Ovary (tissue), 3 donors: ENCODE data around the gene LYPLA2.

Experiments
- CTCF ChIP-seq, 3 donors: fragments of 450-650 bp in 2 of 3; fragments of 200-600 bp in 1 of 3; IDR thresholded peaks; one replicate each; pipeline versions ENCODE4 v1.5.1 to v1.8.0; 2016 to 2022; ENCODE audit warnings: antibody characterized with exemption in 3 of 3, mild to moderate bottlenecking in 1 of 3
- POLR2A ChIP-seq: fragments of 450-650 bp; IDR thresholded peaks from one replicate; pipeline ENCODE4 v1.6.1; 2017; ENCODE audit warnings: antibody characterized with exemption, mild to moderate bottlenecking, moderate library complexity
- donor health status: DM: no; HTN: no; CAD: no.

GRCh38 chr1:23837908-23838307 lies 47.0 kb downstream of the LYPLA2 start:
- no peak for TF ChIP-seq CTCF (IDR thresholded peaks at IDR 0.05)
- no peak for TF ChIP-seq POLR2A
